ENCODE results near the gene NUDT9.

DNA sequence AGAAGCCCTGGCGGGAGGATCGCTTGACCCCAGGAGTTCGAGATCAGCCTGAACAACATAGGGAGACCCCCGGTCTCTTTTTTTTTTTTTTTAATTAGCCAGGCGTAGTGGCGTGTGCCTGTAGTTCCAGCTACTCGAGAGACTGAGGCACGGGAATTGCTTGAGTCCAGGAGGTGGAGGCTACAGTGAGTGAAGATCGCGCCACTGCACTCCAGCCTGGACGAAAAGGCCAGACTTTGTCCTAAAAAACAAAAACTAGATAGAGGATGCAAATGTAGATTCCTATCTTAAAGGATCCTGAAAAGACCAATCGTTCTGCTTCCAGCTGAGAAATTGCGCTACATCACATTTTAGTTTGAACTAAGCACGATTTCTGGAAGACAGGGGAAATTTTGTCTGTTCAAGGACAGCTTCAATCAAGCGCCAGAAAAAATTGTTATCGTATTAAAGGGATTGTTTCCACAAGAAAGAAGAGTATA is 30.8 kb upstream of the NUDT9 start:
- TF ChIP-seq, protein P1, sequence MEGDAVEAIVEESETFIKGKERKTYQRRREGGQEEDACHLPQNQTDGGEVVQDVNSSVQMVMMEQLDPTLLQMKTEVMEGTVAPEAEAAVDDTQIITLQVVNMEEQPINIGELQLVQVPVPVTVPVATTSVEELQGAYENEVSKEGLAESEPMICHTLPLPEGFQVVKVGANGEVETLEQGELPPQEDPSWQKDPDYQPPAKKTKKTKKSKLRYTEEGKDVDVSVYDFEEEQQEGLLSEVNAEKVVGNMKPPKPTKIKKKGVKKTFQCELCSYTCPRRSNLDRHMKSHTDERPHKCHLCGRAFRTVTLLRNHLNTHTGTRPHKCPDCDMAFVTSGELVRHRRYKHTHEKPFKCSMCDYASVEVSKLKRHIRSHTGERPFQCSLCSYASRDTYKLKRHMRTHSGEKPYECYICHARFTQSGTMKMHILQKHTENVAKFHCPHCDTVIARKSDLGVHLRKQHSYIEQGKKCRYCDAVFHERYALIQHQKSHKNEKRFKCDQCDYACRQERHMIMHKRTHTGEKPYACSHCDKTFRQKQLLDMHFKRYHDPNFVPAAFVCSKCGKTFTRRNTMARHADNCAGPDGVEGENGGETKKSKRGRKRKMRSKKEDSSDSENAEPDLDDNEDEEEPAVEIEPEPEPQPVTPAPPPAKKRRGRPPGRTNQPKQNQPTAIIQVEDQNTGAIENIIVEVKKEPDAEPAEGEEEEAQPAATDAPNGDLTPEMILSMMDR (conservative IDR thresholded peaks at IDR 0.05; ENCODE audit: low read depth, low read length), result 0 out of 2 replicates have a peak, but pooled peaks have one; percentile 1
- TF ChIP-seq EZH2 (IDR thresholded peaks at IDR 0.05; ENCODE audit: low read length, unreplicated experiment) (no peak), EZH2phosphoT487 (IDR thresholded peaks at IDR 0.05; ENCODE audit: borderline replicate concordance, low read length) (no peak)
